Hepatocyte (in vitro differentiated cells): ENCODE data around the gene TERF2IP. TPM values are rescaled to one million over a fixed set of nuclear protein-coding genes. Genes with fewer than 3 reads are reported as not detected.

Experiments used
- DNase-seq: peaks from one replicate; pipeline ENCODE4 v3.0.0-alpha.2; 2016; ENCODE audit warnings: low spot score
- H2AFZ ChIP-seq: fragments of 200-600 bp; sonication (generic); 2 replicates; pipeline ENCODE4 v1.6.0; 2016; ENCODE audit warnings: antibody characterized with exemption, mild to moderate bottlenecking
- H3K27ac ChIP-seq: fragments of 200-600 bp; sonication (generic); 2 replicates; pipeline ENCODE4 v1.5.1; 2016; ENCODE audit warnings: mild to moderate bottlenecking
- H3K27me3 ChIP-seq: fragments of 200-600 bp; sonication (generic); 2 replicates; pipeline ENCODE4 v1.6.1; 2016
- H3K36me3 ChIP-seq: fragments of 200-600 bp; sonication (generic); replicated peaks from 2 replicates; pipeline ENCODE4 v1.5.1; 2016; ENCODE audit warnings: low read depth; ENCODE audit not compliant: insufficient read depth
- H3K4me1 ChIP-seq: fragments of 200-600 bp; sonication (generic); 2 replicates; pipeline ENCODE4 v1.5.1; 2016; ENCODE audit warnings: mild to moderate bottlenecking, moderate library complexity; ENCODE audit not compliant: insufficient read depth
- H3K4me2 ChIP-seq: fragments of 200-600 bp; sonication (generic); 2 replicates; pipeline ENCODE4 v1.6.0; 2016
- H3K4me3 ChIP-seq: fragments of 200-600 bp; sonication (generic); 2 replicates; pipeline ENCODE4 v1.5.1; 2016; ENCODE audit warnings: mild to moderate bottlenecking
- H3K79me2 ChIP-seq: fragments of 200-600 bp; sonication (generic); 2 replicates; pipeline ENCODE4 v1.6.0; 2017; ENCODE audit warnings: mild to moderate bottlenecking
- H3K9me2 ChIP-seq: fragments of 200-600 bp; sonication (generic); replicated peaks from 2 replicates; pipeline ENCODE4 v1.6.0; 2017; ENCODE audit warnings: mild to moderate bottlenecking; ENCODE audit not compliant: insufficient read depth
- H3K9me3 ChIP-seq: fragments of 200-600 bp; sonication (generic); 2 replicates; pipeline ENCODE4 v1.5.1; 2016; ENCODE audit warnings: low read depth, mild to moderate bottlenecking
- H4K20me1 ChIP-seq: fragments of 200-600 bp; sonication (generic); 2 replicates; pipeline ENCODE4 v1.6.0; 2016; ENCODE audit warnings: mild to moderate bottlenecking; ENCODE audit not compliant: insufficient read depth, poor library complexity, severe bottlenecking
- EZH2 ChIP-seq: fragments of 200-600 bp; sonication (generic); IDR thresholded peaks from 2 replicates; pipeline ENCODE4 v1.6.1; 2016; ENCODE audit warnings: antibody characterized with exemption, mild to moderate bottlenecking, borderline replicate concordance
- EZH2phosphoT487 ChIP-seq: fragments of 200-600 bp; sonication (generic); IDR thresholded peaks from one replicate; pipeline ENCODE4 v1.6.1; 2018; ENCODE audit warnings: antibody characterized with exemption, mild to moderate bottlenecking, low read depth, moderate library complexity; ENCODE audit not compliant: unreplicated experiment, severe bottlenecking
- WGBS: methylation state at CpG from one replicate; pipeline ENCODE4 v1.1.6; 2016; ENCODE audit warnings: low lambda C conversion rate; ENCODE audit errors: missing lambda C conversion rate; 5-methylcytosine and 5-hydroxymethylcytosine counted together
- polyA plus RNA-seq: library from polyadenylated mRNA; unstranded; fragments of >200 nt; fragmentation: Nextera tagmentation; extraction: Ambion mirVana; gene quantifications from 2 replicates; pipeline ENCODE4 v1.2.1, GENCODE V29; 2016
- total RNA-seq: library from RNA; depleted of rRNA; stranded (reverse); fragments of >200 nt; gene quantifications from 2 replicates; pipeline ENCODE4 v1.2.3, GENCODE V29; 2014
- TF ChIP-seq, protein P1 (sequence below): fragments of 200-600 bp; sonication (generic); IDR thresholded peaks from 2 replicates; pipeline ENCODE4 v1.5.1; 2016; ENCODE audit warnings: antibody characterized with exemption, mild to moderate bottlenecking; ENCODE audit not compliant: poor library complexity

TERF2IP gene
- total and polyA plus RNA-seq, 2 experiments from 2014 or later, result 50.2 to 78.5 TPM

DNA sequence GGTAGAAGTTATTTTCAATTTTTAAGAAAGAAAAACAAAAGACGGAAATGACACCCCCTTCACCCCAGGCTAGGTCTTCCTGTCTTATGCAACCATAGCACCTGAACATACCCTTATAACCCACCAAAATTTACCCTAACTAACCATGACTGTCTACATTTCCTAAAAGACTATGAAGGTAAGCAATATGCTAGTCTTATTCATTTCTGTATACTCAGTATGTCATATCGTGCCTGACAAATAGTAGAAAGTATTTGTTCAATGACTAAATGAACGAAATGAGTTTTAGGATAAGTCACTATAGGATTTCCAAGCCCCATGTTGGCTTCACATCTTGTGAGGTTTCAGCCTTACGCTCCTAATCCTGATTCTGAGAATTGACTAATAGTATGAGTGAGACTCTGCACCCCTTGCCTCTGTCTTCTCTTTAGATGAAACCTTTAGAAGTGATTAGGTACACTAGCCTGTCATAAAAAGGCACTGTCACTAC lies 31.0 kb upstream of the TERF2IP start:
- H3K9me3 ChIP-seq, result no peaks in the 10 kb centered on the region
- peaks cover 9% of the 10 kb centered on the region for H3K79me2 ChIP-seq
- H3K9me2 ChIP-seq, result no peaks in the 10 kb centered on the region
- H3K4me3 ChIP-seq, result no peak overlapping the region
- H2AFZ ChIP-seq, result no peak overlapping the region
- no peak for TF ChIP-seq EZH2
- TF ChIP-seq, protein P1, sequence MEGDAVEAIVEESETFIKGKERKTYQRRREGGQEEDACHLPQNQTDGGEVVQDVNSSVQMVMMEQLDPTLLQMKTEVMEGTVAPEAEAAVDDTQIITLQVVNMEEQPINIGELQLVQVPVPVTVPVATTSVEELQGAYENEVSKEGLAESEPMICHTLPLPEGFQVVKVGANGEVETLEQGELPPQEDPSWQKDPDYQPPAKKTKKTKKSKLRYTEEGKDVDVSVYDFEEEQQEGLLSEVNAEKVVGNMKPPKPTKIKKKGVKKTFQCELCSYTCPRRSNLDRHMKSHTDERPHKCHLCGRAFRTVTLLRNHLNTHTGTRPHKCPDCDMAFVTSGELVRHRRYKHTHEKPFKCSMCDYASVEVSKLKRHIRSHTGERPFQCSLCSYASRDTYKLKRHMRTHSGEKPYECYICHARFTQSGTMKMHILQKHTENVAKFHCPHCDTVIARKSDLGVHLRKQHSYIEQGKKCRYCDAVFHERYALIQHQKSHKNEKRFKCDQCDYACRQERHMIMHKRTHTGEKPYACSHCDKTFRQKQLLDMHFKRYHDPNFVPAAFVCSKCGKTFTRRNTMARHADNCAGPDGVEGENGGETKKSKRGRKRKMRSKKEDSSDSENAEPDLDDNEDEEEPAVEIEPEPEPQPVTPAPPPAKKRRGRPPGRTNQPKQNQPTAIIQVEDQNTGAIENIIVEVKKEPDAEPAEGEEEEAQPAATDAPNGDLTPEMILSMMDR, result no peak
- no peak for TF ChIP-seq EZH2phosphoT487
- H3K4me2 ChIP-seq, result no peak overlapping the region
- no peaks in the 10 kb centered on the region for H3K36me3 ChIP-seq
- no peak for DNase-seq
- WGBS, result 95% methylated on average over 4 of the region's 4 CpGs
- no peaks in the 10 kb centered on the region for H4K20me1 ChIP-seq
- no peaks in the 10 kb centered on the region for H3K27me3 ChIP-seq
- H3K27ac ChIP-seq, result no peak overlapping the region
- peaks cover 3% of the 10 kb centered on the region for H3K4me1 ChIP-seq

DNA sequence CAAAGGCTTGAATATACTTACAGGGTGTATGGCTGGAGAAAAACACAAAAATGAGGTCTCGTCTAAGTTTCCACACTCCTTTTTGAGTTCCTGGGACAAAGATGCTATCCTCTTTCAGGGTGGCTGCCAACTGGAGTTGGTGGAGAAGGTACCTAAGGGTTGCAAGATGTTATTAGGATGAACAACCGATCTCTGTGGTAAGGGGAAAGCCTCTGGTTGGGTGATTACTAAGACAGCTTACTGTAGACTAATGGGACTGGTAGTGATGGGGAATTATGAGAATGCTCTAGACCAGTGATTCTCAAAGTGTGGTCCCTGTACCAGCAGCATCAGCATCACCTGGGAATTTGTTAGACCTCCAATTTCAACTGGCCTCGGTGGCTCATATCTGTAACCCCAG lies 30.5 kb upstream of the TERF2IP start:
- H3K27me3 ChIP-seq, result no peaks in the 10 kb centered on the region
- no peak overlapping the region for H3K27ac ChIP-seq
- no peaks in the 10 kb centered on the region for H3K9me3 ChIP-seq
- 95% methylated on average over 3 of the region's 3 CpGs for WGBS
- no peak for DNase-seq
- H3K4me2 ChIP-seq, result no peak overlapping the region
- H3K36me3 ChIP-seq, result no peaks in the 10 kb centered on the region
- H3K4me3 ChIP-seq, result no peak overlapping the region
- no peaks in the 10 kb centered on the region for H3K9me2 ChIP-seq
- no peaks in the 10 kb centered on the region for H4K20me1 ChIP-seq
- peaks cover 14% of the 10 kb centered on the region for H3K79me2 ChIP-seq
- no peak overlapping the region for H2AFZ ChIP-seq
- peaks cover 9% of the 10 kb centered on the region for H3K4me1 ChIP-seq
- TF ChIP-seq EZH2 (no peak), EZH2phosphoT487 (no peak)
- TF ChIP-seq, protein P1, result no peak

DNA sequence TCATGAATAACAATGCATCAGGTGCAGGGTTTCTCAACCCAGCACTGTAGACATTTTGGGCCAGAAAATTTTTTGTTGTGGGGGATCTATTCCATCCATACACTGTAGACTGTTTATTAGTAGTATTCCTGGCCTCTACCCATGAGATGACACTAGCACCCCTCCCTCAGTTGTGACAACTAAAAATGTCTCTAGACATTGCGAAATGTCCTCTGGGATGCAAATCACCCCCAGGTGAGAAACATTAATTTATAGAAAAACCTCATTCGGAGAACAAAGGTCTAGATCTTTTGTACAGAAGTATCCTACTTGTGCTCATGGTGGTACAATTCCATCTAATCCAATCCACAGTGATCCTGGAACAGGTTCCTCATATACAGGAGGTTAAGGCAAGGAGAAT lies 28.8 kb upstream of the TERF2IP start:
- no peak overlapping the region for H3K4me3 ChIP-seq
- no peak overlapping the region for H2AFZ ChIP-seq
- no peak overlapping the region for H3K27ac ChIP-seq
- no peaks in the 10 kb centered on the region for H3K36me3 ChIP-seq
- no peak overlapping the region for H3K4me2 ChIP-seq
- TF ChIP-seq EZH2 (no peak), EZH2phosphoT487 (no peak)
- TF ChIP-seq, protein P1, result no peak
- no peaks in the 10 kb centered on the region for H4K20me1 ChIP-seq
- 98% methylated on average over 2 of the region's 2 CpGs for WGBS
- no peaks in the 10 kb centered on the region for H3K27me3 ChIP-seq
- peaks cover 15% of the 10 kb centered on the region for H3K79me2 ChIP-seq
- H3K9me3 ChIP-seq, result no peaks in the 10 kb centered on the region
- no peaks in the 10 kb centered on the region for H3K9me2 ChIP-seq
- DNase-seq, result no peak
- peaks cover 11% of the 10 kb centered on the region for H3K4me1 ChIP-seq
